Stomach (tissue), 4 donors: Measurements from ENCODE around the gene CFAP53.

ENCODE experiments used
- POLR2A ChIP-seq, 4 donors: fragments of 450-650 bp; IDR thresholded peaks; one replicate each; pipeline ENCODE4 v1.6.1; 2016; ENCODE audit warnings: antibody characterized with exemption in 4 of 4, control low read depth in 2 of 4, mild to moderate bottlenecking in 1 of 4, moderate library complexity in 1 of 4
- TF ChIP-seq, protein P1 (sequence below), 7 experiments: fragments of 450-650 bp in 4 of 7; fragments of 200-600 bp in 3 of 7; sonication (generic) in 3 of 7; IDR thresholded peaks; one replicate each; pipeline ENCODE4 v1.5.1; 2016 to 2019; ENCODE audit warnings: antibody characterized with exemption in 7 of 7, control low read depth in 2 of 7, mild to moderate bottlenecking in 1 of 7

DNA sequence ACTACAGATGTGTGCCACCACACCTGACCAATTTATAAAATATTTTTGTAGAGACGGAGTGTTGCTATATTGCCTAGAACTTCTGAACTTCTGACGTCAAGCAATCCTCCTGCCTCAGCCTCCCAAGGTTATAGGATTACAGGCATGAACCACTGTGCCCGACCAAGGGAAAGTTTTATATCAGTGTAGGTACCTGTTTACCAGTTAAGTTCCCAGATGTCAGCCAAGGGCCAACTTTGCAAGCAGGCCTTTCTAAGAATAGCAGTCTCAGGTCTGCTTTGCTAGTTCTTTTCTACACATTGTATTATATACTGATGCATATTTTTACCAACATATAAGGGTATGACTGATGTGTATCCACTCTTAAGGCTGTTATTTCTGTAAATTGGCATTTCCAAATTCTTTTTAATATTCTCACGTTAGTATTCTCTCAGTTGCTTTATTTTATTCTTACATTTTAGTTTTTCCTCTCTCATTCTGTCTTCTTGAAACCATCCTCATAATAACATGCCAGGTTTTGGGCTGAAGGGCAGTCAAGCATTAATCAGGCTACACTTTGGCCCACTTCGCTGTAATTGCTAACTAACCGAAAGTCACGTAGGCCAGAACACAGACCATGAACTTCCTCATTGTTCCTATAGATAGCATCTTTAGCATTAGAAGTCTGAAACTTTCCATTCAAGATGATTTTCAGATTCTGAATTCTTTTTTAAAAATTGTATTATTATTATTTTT lies 46.2 kb upstream of the CFAP53 start:
- TF ChIP-seq POLR2A (IDR thresholded peaks at IDR 0.05), result no peak
- TF ChIP-seq, protein P1, sequence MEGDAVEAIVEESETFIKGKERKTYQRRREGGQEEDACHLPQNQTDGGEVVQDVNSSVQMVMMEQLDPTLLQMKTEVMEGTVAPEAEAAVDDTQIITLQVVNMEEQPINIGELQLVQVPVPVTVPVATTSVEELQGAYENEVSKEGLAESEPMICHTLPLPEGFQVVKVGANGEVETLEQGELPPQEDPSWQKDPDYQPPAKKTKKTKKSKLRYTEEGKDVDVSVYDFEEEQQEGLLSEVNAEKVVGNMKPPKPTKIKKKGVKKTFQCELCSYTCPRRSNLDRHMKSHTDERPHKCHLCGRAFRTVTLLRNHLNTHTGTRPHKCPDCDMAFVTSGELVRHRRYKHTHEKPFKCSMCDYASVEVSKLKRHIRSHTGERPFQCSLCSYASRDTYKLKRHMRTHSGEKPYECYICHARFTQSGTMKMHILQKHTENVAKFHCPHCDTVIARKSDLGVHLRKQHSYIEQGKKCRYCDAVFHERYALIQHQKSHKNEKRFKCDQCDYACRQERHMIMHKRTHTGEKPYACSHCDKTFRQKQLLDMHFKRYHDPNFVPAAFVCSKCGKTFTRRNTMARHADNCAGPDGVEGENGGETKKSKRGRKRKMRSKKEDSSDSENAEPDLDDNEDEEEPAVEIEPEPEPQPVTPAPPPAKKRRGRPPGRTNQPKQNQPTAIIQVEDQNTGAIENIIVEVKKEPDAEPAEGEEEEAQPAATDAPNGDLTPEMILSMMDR (IDR thresholded peaks at IDR 0.05), result no peak
